Spleen (tissue), 11 donors: ENCODE data around the gene WFDC5. TPM values are rescaled to one million over a fixed set of nuclear protein-coding genes. Genes with fewer than 3 reads are reported as not detected.

Experiments used
- DNase-seq: peaks from one replicate; pipeline ENCODE4 v3.0.0-alpha.2; 2020
- H3K27ac ChIP-seq, 8 donors: fragments of 200-600 bp; sonication (generic) in 7 of 8; 1 replicate in 4 of 8; 2 replicates in 4 of 8; pipeline versions ENCODE4 v1.5.0 to v1.8.0; 2016 to 2021; ENCODE audit warnings: inconsistent platforms in 4 of 8, mild to moderate bottlenecking in 4 of 8, moderate library complexity in 1 of 8
- H3K27me3 ChIP-seq, 7 donors: fragments of 200-600 bp; sonication (generic) in 6 of 7; replicated peaks in 1 of 7; 1 replicate in 4 of 7; 2 replicates in 3 of 7; pipeline versions ENCODE4 v1.5.0 to v1.8.0; 2016 to 2021; ENCODE audit warnings: inconsistent platforms in 3 of 7, mild to moderate bottlenecking in 1 of 7
- H3K36me3 ChIP-seq, 6 donors: fragments of 200-600 bp; sonication (generic) in 5 of 6; 1 replicate in 4 of 6; 2 replicates in 2 of 6; pipeline versions ENCODE4 v1.5.0 to v1.8.0; 2016 to 2021; ENCODE audit warnings: inconsistent platforms in 2 of 6
- H3K4me1 ChIP-seq, 6 donors: fragments of 200-600 bp; sonication (generic) in 5 of 6; 1 replicate in 3 of 6; 2 replicates in 3 of 6; pipeline versions ENCODE4 v1.5.0 to v1.8.0; 2016 to 2021; ENCODE audit warnings: inconsistent platforms in 3 of 6
- H3K4me3 ChIP-seq, 8 donors: fragments of 200-600 bp; sonication (generic) in 7 of 8; 1 replicate in 4 of 8; 2 replicates in 4 of 8; pipeline versions ENCODE4 v1.5.0 to v1.8.0; 2016 to 2021; ENCODE audit warnings: inconsistent platforms in 4 of 8, mild to moderate bottlenecking in 4 of 8, moderate library complexity in 2 of 8
- H3K9me3 ChIP-seq, 8 donors: fragments of 200-600 bp; sonication (generic) in 7 of 8; 1 replicate in 4 of 8; 2 replicates in 4 of 8; pipeline versions ENCODE4 v1.5.0 to v1.8.0; 2016 to 2021; ENCODE audit warnings: inconsistent platforms in 4 of 8
- CTCF ChIP-seq, 11 experiments: fragments of 200-600 bp in 7 of 11; fragments of 450-650 bp in 4 of 11; sonication (generic) in 4 of 11; IDR thresholded peaks in 8 of 11; conservative IDR thresholded peaks in 3 of 11; 1 replicate in 7 of 11; 2 replicates in 4 of 11; pipeline versions ENCODE4 v1.4.0 to v1.8.0; 2016 to 2021; ENCODE audit warnings: antibody characterized with exemption in 11 of 11, inconsistent platforms in 4 of 11, mild to moderate bottlenecking in 1 of 11
- POLR2A ChIP-seq, 3 donors: fragments of 450-650 bp; IDR thresholded peaks; one replicate each; pipeline ENCODE4 v1.5.1; 2017; ENCODE audit warnings: antibody characterized with exemption in 3 of 3, mild to moderate bottlenecking in 1 of 3
- POLR2AphosphoS5 ChIP-seq, 3 donors: sonication (generic); formaldehyde crosslinking; IDR thresholded peaks; one replicate each; pipeline ENCODE4 v1.5.1; 2017; ENCODE audit warnings: antibody characterized with exemption in 3 of 3
- WGBS, 5 donors: extraction: QIAGEN DNeasy Blood & Tissue Kit in 3 of 5; methylation state at CpG; one replicate each; pipeline versions ENCODE4 v1.1.5 to v1.1.7; 2013 to 2018; 5-methylcytosine and 5-hydroxymethylcytosine counted together
- intact Hi-C: fragments of 100-400 bp; cut with DNase I; formaldehyde crosslinking; loops from one replicate; pipeline ENCODE4 v1.15.0; 2023; ENCODE audit warnings: low total_unique reads
- polyA plus RNA-seq, 3 donors: library from polyadenylated mRNA; stranded (reverse); fragments of 200-250 nt; gene quantifications; one replicate each; pipeline ENCODE4 v1.2.1, GENCODE V29; 2013
- total RNA-seq, 7 donors: library from RNA; depleted of rRNA in 3 of 7; stranded (reverse); fragments of >200 nt in 3 of 7; fragmentation: NEBNext Ultra II Directional in 4 of 7; extraction: Animal tissue kit (Norgen Biotek cat#: 25700) in 4 of 7; gene quantifications; one replicate each; pipeline versions ENCODE4 v1.1.0 to v1.2.1, GENCODE V29; 2016 to 2021
- donor health status: healthy with polysubstance abuse.
- donor health status: DM: no; HTN: no; CAD: no; lungs with moderate emphysema.
- donor health status: DM: no; HTN: no; CAD: no.
- donor health status: Bipolar disorder and iron deficiency.
- donor health status: healthy.
- donor health status: DM: no; HTN: no; CAD: no.
- donor health status: DM: yes; HTN: yes; CAD: no.

Gene WFDC5
- total and polyA plus RNA-seq, 10 donors, result not detected

GRCh38 chr20:45111285-45111684 lies 3.7 kb downstream of the WFDC5 start:
- no peaks in the 10 kb centered on the region for H3K4me1 ChIP-seq
- H3K4me3 ChIP-seq, result no peak overlapping the region
- H3K27me3 ChIP-seq, result peaks cover 0 to 65% (median 0%) of the 10 kb centered on the region in 7 donors
- 78 to 91% (median 81%) methylated on average over 11 of the region's 11 CpGs for WGBS, 5 donors
- intact Hi-C loops, result no loop called here
- DNase-seq, result no peak
- no peak for TF ChIP-seq POLR2A (IDR thresholded peaks at IDR 0.05)
- TF ChIP-seq CTCF (IDR thresholded peaks at IDR 0.05 in 8 of 11, conservative IDR thresholded peaks at IDR 0.05 in 3 of 11), result no peak
- no peak for TF ChIP-seq POLR2AphosphoS5 (IDR thresholded peaks at IDR 0.05)
- no peaks in the 10 kb centered on the region for H3K36me3 ChIP-seq
- no peaks in the 10 kb centered on the region for H3K9me3 ChIP-seq
- no peak overlapping the region for H3K27ac ChIP-seq

GRCh38 chr20:45110301-45110700 lies 4.7 kb downstream of the WFDC5 start:
- 78 to 94% (median 90%) methylated on average over 5 to 11 of the region's 11 CpGs for WGBS, 5 donors
- no peak for DNase-seq
- no peaks in the 10 kb centered on the region for H3K9me3 ChIP-seq

GRCh38 chr20:45109634-45110033 lies 5.3 kb downstream of the WFDC5 start:
- Histone ChIP-seq H3K4me1 (no peaks in the 10 kb centered on the region), H3K27me3 (peaks cover 0 to 55% (median 0%) of the 10 kb centered on the region in 7 donors), H3K27ac (no peak overlapping the region), H3K9me3 (no peaks in the 10 kb centered on the region), H3K4me3 (no peak overlapping the region), H3K36me3 (no peaks in the 10 kb centered on the region)
- TF ChIP-seq POLR2A (IDR thresholded peaks at IDR 0.05) (no peak), CTCF (IDR thresholded peaks at IDR 0.05 in 8 of 11, conservative IDR thresholded peaks at IDR 0.05 in 3 of 11) (no peak), POLR2AphosphoS5 (IDR thresholded peaks at IDR 0.05) (no peak)
- 73 to 87% (median 85%) methylated on average over 7 to 8 of the region's 8 CpGs for WGBS, 5 donors
- DNase-seq, result no peak
- intact Hi-C loops, result no loop called here

More at GRCh38 chr20:45110301-45110700, 4.7 kb downstream of the WFDC5 start:
- Histone ChIP-seq H3K27ac (no peak overlapping the region), H3K4me1 (no peaks in the 10 kb centered on the region), H3K36me3 (no peaks in the 10 kb centered on the region), H3K27me3 (peaks cover 0 to 62% (median 0%) of the 10 kb centered on the region in 7 donors), H3K4me3 (no peak overlapping the region)
- intact Hi-C loops, result no loop called here
- TF ChIP-seq CTCF (IDR thresholded peaks at IDR 0.05 in 8 of 11, conservative IDR thresholded peaks at IDR 0.05 in 3 of 11) (no peak), POLR2A (IDR thresholded peaks at IDR 0.05) (no peak), POLR2AphosphoS5 (IDR thresholded peaks at IDR 0.05) (no peak)

- no peak for DNase-seq
These were observed 9.7 kb downstream of the WFDC5 start for GRCh38 chr20:45105317-45105716.

More at GRCh38 chr20:45105317-45105716, 9.7 kb downstream of the WFDC5 start:
- Histone ChIP-seq H3K4me1 (peaks cover 0 to 9% (median 6%) of the 10 kb centered on the region in 6 donors), H3K4me3 (no peak overlapping the region), H3K36me3 (no peaks in the 10 kb centered on the region), H3K27ac (no peak overlapping the region), H3K27me3 (peaks cover 0 to 61% (median 12%) of the 10 kb centered on the region in 7 donors), H3K9me3 (no peaks in the 10 kb centered on the region)
- no peak for TF ChIP-seq CTCF (IDR thresholded peaks at IDR 0.05 in 8 of 11, conservative IDR thresholded peaks at IDR 0.05 in 3 of 11)
- no peak for TF ChIP-seq POLR2AphosphoS5 (IDR thresholded peaks at IDR 0.05)
- no peak for TF ChIP-seq POLR2A (IDR thresholded peaks at IDR 0.05)
- intact Hi-C loops, result no loop called here
- 70 to 86% (median 84%) methylated on average over 2 of the region's 2 CpGs for WGBS, 5 donors
